Measurements from ENCODE around the gene CACNG5.

DNA sequence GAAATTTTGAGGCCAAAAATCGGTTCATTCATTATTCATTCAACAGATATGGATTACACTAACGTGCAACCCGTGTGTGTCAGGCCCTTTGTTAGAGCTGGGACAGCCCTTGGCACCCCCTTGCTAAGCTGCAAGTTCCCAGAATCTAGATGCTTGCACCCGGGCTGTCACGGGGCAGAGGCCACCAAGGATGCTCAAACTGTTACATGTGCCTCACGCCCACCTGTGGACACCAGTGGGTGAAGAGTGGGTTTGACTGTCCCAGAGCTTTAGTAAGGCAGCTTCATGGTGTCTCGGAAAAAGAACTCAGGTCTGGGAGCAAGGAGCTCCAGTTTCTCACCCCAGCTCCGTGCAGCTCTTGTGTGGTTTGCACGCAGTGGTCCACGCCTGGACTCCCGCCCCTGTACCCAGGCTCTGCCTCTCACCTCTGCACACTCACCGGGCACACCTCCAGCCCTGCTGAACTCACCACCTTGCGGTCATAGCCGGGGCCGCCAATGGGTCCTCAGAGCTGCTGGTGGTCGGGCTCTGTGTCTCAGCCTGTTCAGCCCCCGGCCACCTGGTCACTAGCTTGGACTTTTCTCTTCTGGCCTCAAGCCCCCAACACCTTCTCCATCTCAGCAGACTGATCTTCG, 75.9 kb downstream of the CACNG5 start:
- TF ChIP-seq, protein P1, sequence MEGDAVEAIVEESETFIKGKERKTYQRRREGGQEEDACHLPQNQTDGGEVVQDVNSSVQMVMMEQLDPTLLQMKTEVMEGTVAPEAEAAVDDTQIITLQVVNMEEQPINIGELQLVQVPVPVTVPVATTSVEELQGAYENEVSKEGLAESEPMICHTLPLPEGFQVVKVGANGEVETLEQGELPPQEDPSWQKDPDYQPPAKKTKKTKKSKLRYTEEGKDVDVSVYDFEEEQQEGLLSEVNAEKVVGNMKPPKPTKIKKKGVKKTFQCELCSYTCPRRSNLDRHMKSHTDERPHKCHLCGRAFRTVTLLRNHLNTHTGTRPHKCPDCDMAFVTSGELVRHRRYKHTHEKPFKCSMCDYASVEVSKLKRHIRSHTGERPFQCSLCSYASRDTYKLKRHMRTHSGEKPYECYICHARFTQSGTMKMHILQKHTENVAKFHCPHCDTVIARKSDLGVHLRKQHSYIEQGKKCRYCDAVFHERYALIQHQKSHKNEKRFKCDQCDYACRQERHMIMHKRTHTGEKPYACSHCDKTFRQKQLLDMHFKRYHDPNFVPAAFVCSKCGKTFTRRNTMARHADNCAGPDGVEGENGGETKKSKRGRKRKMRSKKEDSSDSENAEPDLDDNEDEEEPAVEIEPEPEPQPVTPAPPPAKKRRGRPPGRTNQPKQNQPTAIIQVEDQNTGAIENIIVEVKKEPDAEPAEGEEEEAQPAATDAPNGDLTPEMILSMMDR (IDR thresholded peaks at IDR 0.05): no peak
- no peak for TF ChIP-seq POLR2A (IDR thresholded peaks at IDR 0.05)
